HL-60/S4 (cell line): ENCODE data around the gene CMIP.

ENCODE experiments used
- in situ Hi-C: fragments of 300-500 bp; cut with MboI; formaldehyde crosslinking; loops from 2 replicates; pipeline ENCODE4 v1.14.3; 2022; ENCODE audit warnings: low sequenced_read_pairs

Gene CMIP

GRCh38 chr16:81528256-81528655 lies 83.6 kb downstream of the CMIP start:
- in situ Hi-C loops = no loop called here

DNA sequence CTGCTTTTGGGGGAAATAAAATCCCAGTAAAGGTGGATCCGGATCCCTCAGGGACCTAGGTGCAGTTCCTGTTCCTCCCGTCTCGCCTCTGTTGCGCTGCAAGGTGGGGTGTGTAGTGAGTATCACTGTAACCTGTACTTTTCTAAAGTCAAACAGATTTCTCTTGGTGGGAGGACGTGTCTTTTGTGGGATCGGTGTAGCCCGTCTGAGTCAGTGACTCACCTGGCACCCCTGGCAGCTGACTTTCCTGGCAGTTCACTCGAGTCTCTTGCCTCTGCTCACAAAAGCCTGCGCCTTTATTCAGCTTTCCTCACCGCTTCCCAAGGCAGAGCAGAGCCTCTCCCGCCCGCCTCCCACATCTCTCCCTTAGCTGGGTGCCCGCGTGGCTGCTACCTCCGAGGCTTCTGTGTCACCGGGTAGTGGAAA lies 85.7 kb downstream of the CMIP start:
- in situ Hi-C loops = no loop called here

DNA sequence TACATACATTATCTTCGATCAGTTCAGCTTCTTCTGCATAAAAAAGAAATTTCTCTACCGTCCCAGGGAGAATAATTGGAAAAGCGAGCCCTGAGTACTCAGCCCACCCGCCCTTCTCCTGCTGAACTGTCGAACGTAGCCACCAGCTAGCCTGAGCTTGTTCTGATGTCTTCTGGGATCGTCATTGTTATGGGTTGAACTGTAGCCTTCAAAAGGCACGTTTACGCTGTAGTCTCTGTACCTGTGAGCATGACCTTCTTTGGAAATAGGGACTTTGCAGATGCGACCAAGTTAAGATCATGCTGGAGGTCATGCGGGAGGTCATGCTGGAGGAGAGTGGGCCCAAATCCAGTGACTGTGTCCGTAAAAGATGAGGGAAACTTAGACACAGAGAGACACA lies 86.2 kb downstream of the CMIP start:
- in situ Hi-C loops = no loop called here

DNA sequence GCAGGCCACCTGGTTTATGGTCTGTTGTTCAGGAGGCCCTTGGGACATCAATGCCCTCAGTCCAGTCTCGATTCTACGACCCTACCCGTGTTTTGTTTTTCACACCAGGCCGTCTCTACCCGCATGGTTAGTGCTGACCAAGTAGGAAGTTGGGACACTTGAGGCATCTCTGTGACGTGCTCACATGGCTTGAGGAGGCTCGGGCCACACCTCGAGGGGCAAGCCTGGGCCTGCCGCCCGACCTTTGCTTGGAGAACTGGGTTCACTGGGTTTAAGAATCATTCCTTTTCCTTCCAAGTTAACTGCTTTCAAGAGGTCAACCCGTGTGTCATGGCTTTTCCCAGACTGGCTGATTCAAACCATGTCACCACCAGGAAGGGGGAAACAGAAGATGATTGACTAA lies 86.8 kb downstream of the CMIP start:
- in situ Hi-C loops = no loop called here

DNA sequence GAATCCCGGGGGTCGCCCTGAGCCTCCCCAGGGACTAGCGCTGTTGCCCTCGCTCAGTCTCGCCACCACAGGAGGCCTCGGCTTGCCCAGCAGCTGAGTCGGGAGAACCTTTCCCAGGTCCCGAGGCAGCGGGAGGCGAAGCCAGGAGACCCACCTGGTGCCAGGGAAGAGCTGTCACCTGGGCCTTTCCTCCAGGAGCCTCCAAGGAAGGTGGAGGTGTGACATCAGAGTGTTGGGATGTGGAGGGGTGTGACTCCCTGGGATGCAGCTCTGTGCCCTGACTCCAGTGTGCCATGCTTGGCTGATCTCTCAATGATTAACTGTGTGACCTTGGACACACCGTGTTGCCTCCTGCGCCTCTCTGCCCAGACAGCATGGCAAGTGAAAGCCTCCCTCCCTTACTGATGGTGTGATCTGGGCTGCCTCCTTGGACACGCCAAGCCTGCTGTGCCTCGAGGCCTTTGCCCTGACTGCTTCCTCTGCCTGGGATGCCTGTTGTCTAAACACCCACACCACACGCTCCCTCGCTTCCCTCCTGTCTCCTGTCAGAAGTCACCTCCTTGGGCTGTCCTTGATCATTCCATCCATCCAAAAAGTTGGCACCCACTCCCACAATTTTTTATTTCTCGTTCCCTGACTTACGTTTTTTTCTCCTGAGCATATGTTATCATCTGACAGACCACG lies 88.0 kb downstream of the CMIP start:
- in situ Hi-C loops = no loop called here

GRCh38 chr16:81533175-81533507 lies 88.5 kb downstream of the CMIP start:
- in situ Hi-C loops = no loop called here

GRCh38 chr16:81535679-81536360 lies 91.2 kb downstream of the CMIP start:
- in situ Hi-C loops = no loop called here

DNA sequence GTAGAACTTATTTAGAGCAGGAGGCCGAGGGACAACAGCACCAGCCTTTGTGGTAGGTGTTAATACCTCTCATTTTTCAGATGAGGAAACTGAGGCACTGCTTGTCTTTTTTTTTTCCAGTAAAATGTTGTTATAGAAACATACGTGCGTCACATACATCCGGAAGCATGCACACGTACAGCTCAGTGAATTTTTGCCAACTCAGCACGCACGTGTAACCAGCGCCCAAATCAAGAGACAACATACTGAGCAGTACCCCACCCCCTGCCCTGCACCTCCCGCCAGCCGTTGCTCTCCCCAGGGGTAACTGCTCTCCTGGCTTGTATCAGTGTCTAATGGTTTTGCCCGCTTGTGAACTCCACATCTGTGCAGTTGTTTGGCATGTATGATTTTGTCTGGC lies 92.0 kb downstream of the CMIP start:
- in situ Hi-C loops = no loop called here

GRCh38 chr16:81537721-81538561 lies 93.3 kb downstream of the CMIP start:
- in situ Hi-C loops = no loop called here

DNA sequence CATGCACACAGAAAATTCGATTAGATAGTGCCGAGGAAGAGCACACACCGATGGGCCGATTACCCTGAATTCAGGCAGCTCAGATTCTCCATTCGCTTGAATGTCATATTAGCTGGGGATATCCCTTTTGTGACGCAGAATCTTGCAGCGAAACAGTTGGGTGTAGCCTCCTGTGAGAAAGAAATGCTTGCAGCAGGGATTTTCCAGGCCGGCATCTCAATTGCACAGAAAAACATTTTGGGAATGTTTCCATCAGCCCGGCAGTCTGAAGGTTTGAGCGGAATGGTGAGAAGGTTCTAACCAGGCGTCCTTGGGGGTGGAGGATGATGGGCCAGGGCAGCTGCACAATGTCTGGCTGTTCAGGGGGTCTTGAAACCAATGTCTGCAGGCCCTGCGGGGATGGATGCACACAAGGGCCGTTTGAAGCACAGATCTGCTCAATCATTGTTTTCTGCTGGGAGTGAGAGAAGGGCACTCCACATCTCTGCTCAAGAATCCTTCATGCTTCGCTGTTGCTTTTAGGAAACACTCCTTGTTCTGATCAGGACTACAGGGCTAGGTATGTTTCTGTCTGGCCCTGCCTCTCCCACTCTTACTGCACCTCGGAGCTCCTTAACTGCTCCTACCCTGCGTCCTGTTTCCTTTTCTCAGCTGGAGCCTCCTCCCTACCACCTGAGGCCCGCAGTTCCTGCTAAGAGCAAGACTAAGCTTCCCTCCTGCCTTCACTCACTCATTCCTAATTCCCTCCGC lies 94.6 kb downstream of the CMIP start:
- in situ Hi-C loops = no loop called here

DNA sequence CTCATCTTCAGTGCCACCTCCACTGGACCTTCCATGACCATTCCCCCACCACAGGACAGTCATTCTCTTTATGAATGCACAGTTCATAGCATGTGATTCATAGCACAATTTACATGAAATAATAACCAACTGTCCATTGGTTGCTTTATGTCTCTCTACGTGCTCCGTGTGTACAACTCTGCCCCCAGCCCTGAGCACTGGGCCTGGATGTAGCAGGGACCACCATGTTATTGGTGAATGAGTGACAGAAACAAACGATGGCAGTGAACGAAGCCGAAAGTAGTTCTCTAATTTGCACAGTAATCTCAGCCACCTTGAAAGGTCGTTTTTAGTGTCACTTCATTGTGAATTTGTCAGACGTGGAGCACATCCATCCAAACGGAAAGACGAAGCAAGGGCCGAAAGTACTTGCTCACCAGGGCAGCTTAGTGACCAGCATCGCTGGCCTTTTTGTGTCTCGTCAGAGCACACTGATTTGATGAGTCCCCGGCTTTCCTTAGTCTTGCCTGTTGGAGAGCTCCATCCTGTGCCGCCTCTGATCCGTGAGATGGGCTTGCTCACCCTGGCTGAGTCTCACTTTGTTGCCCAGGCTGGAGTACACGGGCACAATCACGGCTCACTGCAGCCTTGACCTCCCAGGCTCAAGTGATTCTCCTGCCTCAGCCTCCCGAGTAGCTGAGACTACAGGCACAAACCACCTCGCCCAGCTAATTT lies 95.3 kb downstream of the CMIP start:
- in situ Hi-C loops = no loop called here

DNA sequence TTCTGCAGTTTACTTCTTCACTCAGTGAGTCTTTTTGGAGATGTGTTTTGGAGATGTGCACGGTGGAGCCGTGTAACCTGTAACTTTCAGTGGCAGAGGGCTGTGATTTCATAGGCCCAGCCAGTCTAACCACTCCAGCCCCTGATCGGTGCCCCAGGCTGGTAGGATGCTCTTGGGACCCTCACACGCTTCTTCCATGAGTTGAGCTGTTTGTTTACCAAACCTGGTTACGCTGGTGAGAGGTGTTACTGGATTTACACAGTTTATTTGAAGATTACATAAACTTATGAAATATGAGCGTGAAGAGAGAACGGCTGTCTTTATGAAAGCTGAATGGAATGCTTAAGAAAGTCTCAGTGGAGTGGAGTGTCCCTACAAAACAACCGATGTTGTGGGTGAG lies 96.7 kb downstream of the CMIP start:
- in situ Hi-C loops = no loop called here

GRCh38 chr16:81542609-81543570 lies 98.3 kb downstream of the CMIP start:
- in situ Hi-C loops = no loop called here

DNA sequence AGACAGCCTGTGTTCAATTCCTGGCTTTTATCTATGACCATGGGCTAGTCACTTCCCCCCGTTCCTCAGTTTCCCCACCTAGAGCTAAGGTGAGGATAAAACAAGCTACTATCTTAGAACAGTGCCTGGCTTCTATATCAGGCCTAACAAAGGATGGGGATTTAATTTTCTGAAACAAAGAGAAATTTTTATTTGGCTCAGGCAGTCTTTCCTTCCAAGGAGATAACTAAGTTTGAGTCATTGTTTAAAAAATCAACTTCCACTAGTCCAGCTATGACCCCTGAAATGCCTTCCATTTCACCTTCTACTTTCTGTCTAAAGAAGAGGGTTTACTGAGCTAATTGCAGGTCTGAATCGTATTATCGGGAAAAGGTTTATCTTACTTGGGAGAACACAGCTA lies 99.0 kb downstream of the CMIP start:
- in situ Hi-C loops = no loop called here

DNA sequence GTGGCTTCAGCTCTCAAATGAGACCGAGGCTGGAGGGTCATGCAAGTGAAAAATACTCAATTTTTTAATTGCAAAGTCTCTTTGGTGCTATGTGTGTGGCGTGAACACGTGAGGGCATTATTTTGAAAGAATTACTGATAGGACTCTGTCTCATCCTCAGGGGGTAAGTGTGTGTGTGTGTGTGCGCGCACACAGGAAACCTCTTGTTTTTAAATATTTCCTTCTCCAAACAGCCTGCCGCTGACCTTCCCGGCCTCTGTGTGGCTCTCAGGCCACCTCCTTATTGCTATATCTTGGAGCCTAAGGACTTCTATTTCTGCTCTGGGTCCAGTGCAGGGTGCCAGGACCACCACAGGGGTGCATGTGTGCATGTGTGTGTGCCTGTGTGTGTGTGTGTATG lies 99.7 kb downstream of the CMIP start:
- in situ Hi-C loops = no loop called here

- in situ Hi-C loops = no loop called here
Observed at GRCh38 chr16:81544700-81545271, 100.2 kb downstream of the CMIP start.

GRCh38 chr16:81545470-81546250 lies 101.1 kb downstream of the CMIP start:
- in situ Hi-C loops = no loop called here

DNA sequence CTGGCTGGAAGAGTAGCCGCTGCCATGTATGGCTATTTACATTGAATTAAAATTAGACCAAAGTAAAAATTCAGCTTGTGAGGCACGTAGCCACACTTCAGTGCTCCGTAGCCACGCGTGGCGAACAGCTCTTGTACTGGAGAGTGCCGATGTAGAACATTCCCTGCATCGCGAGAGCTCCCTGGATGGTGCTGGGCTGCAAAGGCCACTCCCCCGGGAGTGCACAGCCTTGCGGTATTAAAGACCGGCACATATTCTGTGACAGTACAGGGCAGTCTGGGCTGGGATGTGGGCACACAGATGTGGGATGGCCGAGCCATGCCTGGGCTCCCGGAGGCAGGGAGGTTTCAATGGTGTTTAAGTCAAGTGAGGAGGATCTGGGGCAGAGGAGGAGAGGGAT lies 102.2 kb downstream of the CMIP start:
- in situ Hi-C loops = no loop called here
